MM.1S (cell line): Measurements from ENCODE around the gene NLRP6.

Experiments used
- DNase-seq: peaks from one replicate; pipeline ENCODE4 v3.0.0-alpha.2; 2015
- H2AFZ ChIP-seq: fragments of 300-600 bp; sonication (generic); 2 replicates; pipeline ENCODE4 v1.6.0; 2016; ENCODE audit warnings: antibody characterized with exemption, low read length
- H3F3A ChIP-seq: fragments of 300-600 bp; sonication (generic); 2 replicates; pipeline ENCODE4 v1.6.1; 2016; ENCODE audit warnings: mild to moderate bottlenecking, antibody characterized with exemption, low read length, moderate library complexity, mixed read lengths; ENCODE audit not compliant: insufficient read depth
- H3K27ac ChIP-seq: fragments of 300-600 bp; sonication (generic); 2 replicates; pipeline ENCODE4 v1.5.1; 2016; ENCODE audit warnings: mild to moderate bottlenecking, low read length
- H3K27me3 ChIP-seq: fragments of 300-600 bp; sonication (generic); replicated peaks from 2 replicates; pipeline ENCODE4 v1.6.0; 2016; ENCODE audit warnings: low read length; ENCODE audit not compliant: insufficient read depth
- H3K36me3 ChIP-seq: fragments of 300-600 bp; sonication (generic); replicated peaks from 2 replicates; pipeline ENCODE4 v1.6.1; 2016; ENCODE audit warnings: mild to moderate bottlenecking, low read length, mixed read lengths; ENCODE audit not compliant: insufficient read depth
- H3K4me1 ChIP-seq: fragments of 300-600 bp; sonication (generic); 2 replicates; pipeline ENCODE4 v1.6.1; 2016; ENCODE audit warnings: low read length, mixed read lengths
- H3K4me2 ChIP-seq: fragments of 300-600 bp; sonication (generic); 2 replicates; pipeline ENCODE4 v1.6.0; 2016; ENCODE audit warnings: low read depth, low read length
- H3K4me3 ChIP-seq: fragments of 300-600 bp; sonication (generic); 2 replicates; pipeline ENCODE4 v1.5.1; 2016; ENCODE audit warnings: low read length, mixed read lengths
- H3K79me2 ChIP-seq: fragments of 300-600 bp; sonication (generic); 2 replicates; pipeline ENCODE4 v1.6.1; 2016; ENCODE audit warnings: mixed run types, low read length, mixed read lengths
- H3K9ac ChIP-seq: fragments of 300-600 bp; sonication (generic); 2 replicates; pipeline ENCODE4 v1.6.1; 2016; ENCODE audit warnings: low read length, mixed read lengths
- H3K9me2 ChIP-seq: fragments of 300-600 bp; sonication (generic); replicated peaks from 2 replicates; pipeline ENCODE4 v1.6.1; 2016; ENCODE audit warnings: mild to moderate bottlenecking, low read length, mixed read lengths; ENCODE audit not compliant: insufficient read depth
- H3K9me3 ChIP-seq: fragments of 300-600 bp; sonication (generic); replicated peaks from 2 replicates; pipeline ENCODE4 v1.6.1; 2016; ENCODE audit warnings: mild to moderate bottlenecking, low read length, mixed read lengths; ENCODE audit not compliant: insufficient read depth
- H4K20me1 ChIP-seq: fragments of 300-600 bp; sonication (generic); 2 replicates; pipeline ENCODE4 v1.6.1; 2016; ENCODE audit warnings: mild to moderate bottlenecking, low read length, moderate library complexity, mixed read lengths; ENCODE audit not compliant: insufficient read depth
- CTCF ChIP-seq: fragments of 300-600 bp; sonication (generic); IDR thresholded peaks from 2 replicates; pipeline ENCODE4 v1.5.1; 2016; ENCODE audit warnings: antibody characterized with exemption, low read length, mixed read lengths
- EZH2 ChIP-seq: fragments of 300-600 bp; sonication (generic); optimal IDR thresholded peaks from 2 replicates; pipeline ENCODE3; 2017; ENCODE audit warnings: low read depth, mild to moderate bottlenecking, antibody characterized with exemption, low read length, mixed read lengths
- EZH2phosphoT487 ChIP-seq: fragments of 300-600 bp; sonication (generic); IDR thresholded peaks from 2 replicates; pipeline ENCODE4 v1.6.1; 2018; ENCODE audit warnings: antibody characterized with exemption, low read length

Gene NLRP6

DNA sequence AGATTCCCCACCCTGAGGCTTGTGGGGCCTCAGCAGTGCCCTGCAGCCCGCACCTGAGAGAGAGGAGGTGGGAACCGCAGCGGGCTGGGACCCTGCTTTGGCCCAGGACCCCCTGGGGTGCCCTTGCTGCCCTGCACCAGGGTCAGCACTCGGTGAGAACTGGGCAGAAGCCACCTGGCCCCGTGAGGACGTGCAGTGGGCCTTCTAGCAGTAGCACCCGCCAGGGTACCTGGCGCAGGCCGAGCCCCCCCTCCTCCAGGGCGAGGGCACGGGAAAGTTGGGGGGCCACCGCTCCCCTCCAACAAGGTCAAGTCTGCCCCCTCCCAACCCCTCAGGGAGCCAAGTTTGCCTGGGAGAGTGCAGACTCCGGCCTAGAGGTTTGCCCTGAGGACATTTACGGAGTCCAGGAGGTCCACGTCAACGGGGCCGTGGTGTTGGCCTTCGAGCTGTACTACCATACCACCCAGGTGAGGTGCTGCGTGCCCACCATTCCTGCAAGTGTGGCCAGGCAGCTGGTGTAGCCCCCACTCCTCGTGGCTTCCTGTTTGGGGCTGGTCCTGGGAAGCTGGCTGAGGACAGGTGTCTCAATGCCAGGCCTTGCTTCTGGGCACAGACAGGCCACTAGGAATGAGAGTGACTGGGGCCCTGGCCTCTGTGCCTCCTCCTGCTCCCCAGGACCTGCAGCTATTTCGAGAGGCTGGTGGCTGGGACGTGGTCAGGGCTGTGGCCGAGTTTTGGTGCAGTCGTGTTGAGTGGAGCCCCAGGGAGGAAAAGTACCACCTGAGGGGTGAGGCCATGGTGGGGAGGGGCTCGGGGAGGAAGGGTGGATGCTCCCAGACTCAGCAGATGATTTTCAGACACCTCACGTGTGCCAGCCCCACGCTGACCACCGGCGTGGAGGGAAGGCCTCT is 14.3 kb downstream of the NLRP6 start:
- Histone ChIP-seq H3K27me3 (peaks cover 16% of the 10 kb centered on the region), H3K4me1 (no peaks in the 10 kb centered on the region), H3K9ac (no peak overlapping the region), H3K27ac (no peak overlapping the region), H3F3A (no peaks in the 10 kb centered on the region), H4K20me1 (no peaks in the 10 kb centered on the region), H2AFZ (no peak overlapping the region), H3K4me3 (no peak overlapping the region), H3K9me3 (no peaks in the 10 kb centered on the region), H3K79me2 (no peaks in the 10 kb centered on the region), H3K4me2 (no peak overlapping the region), H3K9me2 (no peaks in the 10 kb centered on the region), H3K36me3 (no peaks in the 10 kb centered on the region)
- no peak for TF ChIP-seq EZH2phosphoT487
- no peak for TF ChIP-seq EZH2
- no peak for TF ChIP-seq CTCF
- no peak for DNase-seq

GRCh38 chr11:293271-293851 is 15.2 kb downstream of the NLRP6 start:
- Histone ChIP-seq H3K36me3 (no peaks in the 10 kb centered on the region), H3K4me3 (no peak overlapping the region), H3K9me3 (no peaks in the 10 kb centered on the region), H4K20me1 (no peaks in the 10 kb centered on the region), H3K4me1 (no peaks in the 10 kb centered on the region), H2AFZ (no peak overlapping the region), H3K9ac (no peak overlapping the region), H3K27ac (no peak overlapping the region), H3K4me2 (no peak overlapping the region), H3F3A (no peaks in the 10 kb centered on the region), H3K9me2 (no peaks in the 10 kb centered on the region), H3K79me2 (no peaks in the 10 kb centered on the region), H3K27me3 (peaks cover 10% of the 10 kb centered on the region)
- DNase-seq, result no peak
- no peak for TF ChIP-seq EZH2
- no peak for TF ChIP-seq EZH2phosphoT487
- no peak for TF ChIP-seq CTCF

DNA sequence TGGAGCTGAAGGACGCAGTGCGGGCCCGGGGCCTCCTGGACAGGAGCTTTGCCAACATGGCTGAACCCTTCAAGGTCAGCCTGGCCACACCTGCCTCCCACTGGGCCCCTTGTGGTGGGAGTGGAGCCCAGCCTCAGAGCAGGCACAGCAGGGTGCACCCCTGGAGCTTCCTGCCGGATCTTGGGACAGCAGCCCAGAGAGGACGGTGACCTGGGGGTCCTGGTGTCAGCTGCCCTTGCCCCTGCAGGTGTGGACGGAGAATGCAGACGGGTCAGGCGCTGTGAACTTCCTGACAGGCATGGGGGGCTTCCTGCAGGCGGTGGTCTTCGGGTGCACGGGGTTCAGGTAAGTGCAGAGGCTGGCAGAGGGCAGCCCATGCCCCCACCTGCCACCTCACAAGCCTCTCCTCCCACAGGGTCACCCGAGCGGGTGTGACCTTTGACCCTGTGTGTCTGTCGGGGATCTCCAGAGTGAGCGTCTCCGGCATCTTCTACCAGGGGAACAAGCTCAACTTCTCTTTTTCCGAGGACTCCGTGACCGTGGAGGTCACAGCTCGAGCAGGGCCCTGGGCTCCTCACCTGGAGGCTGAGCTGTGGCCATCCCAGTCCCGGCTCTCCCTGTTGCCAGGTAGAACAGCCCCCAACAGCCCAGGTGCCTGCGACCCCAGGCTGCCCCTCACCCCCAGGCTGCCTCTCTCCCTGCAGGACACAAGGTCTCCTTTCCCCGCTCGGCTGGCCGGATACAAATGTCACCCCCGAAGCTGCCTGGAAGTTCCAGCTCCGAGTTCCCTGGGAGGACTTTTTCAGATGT is 15.8 kb downstream of the NLRP6 start:
- no peaks in the 10 kb centered on the region for H3K36me3 ChIP-seq
- no peaks in the 10 kb centered on the region for H4K20me1 ChIP-seq
- H3K4me1 ChIP-seq, result no peaks in the 10 kb centered on the region
- no peak overlapping the region for H3K4me2 ChIP-seq
- H3K9ac ChIP-seq, result no peak overlapping the region
- H3F3A ChIP-seq, result no peaks in the 10 kb centered on the region
- no peak overlapping the region for H2AFZ ChIP-seq
- no peak for TF ChIP-seq EZH2phosphoT487
- TF ChIP-seq CTCF, result no peak
- no peak for TF ChIP-seq EZH2
- H3K79me2 ChIP-seq, result no peaks in the 10 kb centered on the region
- H3K4me3 ChIP-seq, result no peak overlapping the region
- H3K9me2 ChIP-seq, result no peaks in the 10 kb centered on the region
- no peak overlapping the region for H3K27ac ChIP-seq
- DNase-seq, result no peak
- H3K27me3 ChIP-seq, result peaks cover 13% of the 10 kb centered on the region
- no peaks in the 10 kb centered on the region for H3K9me3 ChIP-seq
